Ovary (tissue), 9 donors: ENCODE measurements around the gene PCSK1N. TPM values are rescaled to one million over a fixed set of nuclear protein-coding genes. Genes with fewer than 3 reads are reported as not detected.

ENCODE experiments used
- DNase-seq, 5 donors: peaks; one replicate each; pipeline ENCODE4 v3.0.0-alpha.2; 2019 to 2020
- H3K27ac ChIP-seq, 2 donors: fragments of 200-600 bp; one replicate each; pipeline versions ENCODE4 v1.5.1 to v1.8.0; 2019 to 2022
- H3K27me3 ChIP-seq: fragments of 200-600 bp; one replicate; pipeline ENCODE4 v1.8.0; 2022
- H3K36me3 ChIP-seq: fragments of 200-600 bp; sonication (generic); one replicate; pipeline ENCODE4 v1.5.1; 2019
- H3K4me1 ChIP-seq: one replicate; pipeline ENCODE4 v1.8.1; 2013; ENCODE audit warnings: mild to moderate bottlenecking, moderate library complexity; ENCODE audit not compliant: insufficient read depth
- H3K4me3 ChIP-seq: fragments of 200-600 bp; sonication (generic); one replicate; pipeline ENCODE4 v1.5.1; 2017
- H3K9me3 ChIP-seq, 2 donors: fragments of 200-600 bp in 1 of 2; sonication (generic) in 1 of 2; one replicate each; pipeline versions ENCODE4 v1.5.1 to v1.8.1; 2013 to 2019; ENCODE audit warnings: mild to moderate bottlenecking in 1 of 2, moderate library complexity in 1 of 2
- EP300 ChIP-seq: sonication (generic); formaldehyde crosslinking; IDR thresholded peaks from one replicate; pipeline ENCODE4 v1.6.1; 2017; ENCODE audit warnings: antibody characterized with exemption
- POLR2A ChIP-seq: fragments of 450-650 bp; IDR thresholded peaks from one replicate; pipeline ENCODE4 v1.6.1; 2017; ENCODE audit warnings: antibody characterized with exemption, mild to moderate bottlenecking, moderate library complexity
- WGBS, 3 donors: extraction: QIAGEN DNeasy Blood & Tissue Kit in 1 of 3; methylation state at CpG; one replicate each; pipeline versions ENCODE4 v1.1.5 to v1.1.7; 2013 to 2017; 5-methylcytosine and 5-hydroxymethylcytosine counted together
- intact Hi-C, 4 donors: fragments of 100-400 bp; cut with DNase I; formaldehyde crosslinking; loops; one replicate each; pipeline versions ENCODE4 v1.11.0 to v1.15.1; 2022 to 2023
- polyA plus RNA-seq, 2 donors: library from polyadenylated mRNA; stranded (reverse); fragments of 200-250 nt in 1 of 2; fragments of 350-450 nt in 1 of 2; fragmentation: Illumina TruSeq in 1 of 2; extraction: RNeasy Lipid Tissue Mini Kit (QIAGEN cat#74804) in 1 of 2; gene quantifications; one replicate each; pipeline ENCODE4 v1.2.3, GENCODE V29; 2013 to 2014
- total RNA-seq, 7 donors: library from RNA; depleted of rRNA in 2 of 7; stranded (reverse); fragments of >200 nt in 2 of 7; fragmentation: NEBNext Ultra II Directional in 3 of 7; extraction: Animal tissue kit (Norgen Biotek cat#: 25700) in 3 of 7; gene quantifications; one replicate each; pipeline versions ENCODE4 v1.1.0 to v1.2.4, GENCODE V29; 2016 to 2023
- TF ChIP-seq, protein P1 (sequence below), 3 donors: fragments of 450-650 bp in 2 of 3; fragments of 200-600 bp in 1 of 3; IDR thresholded peaks; one replicate each; pipeline versions ENCODE4 v1.5.1 to v1.8.0; 2016 to 2022; ENCODE audit warnings: antibody characterized with exemption in 3 of 3, mild to moderate bottlenecking in 1 of 3
- donor health status: DM: no; HTN: no; CAD: no; lungs with moderate emphysema.
- donor health status: DM: no; HTN: no; CAD: no.
- donor health status: Bipolar disorder and iron deficiency.
- donor health status: DM: yes; HTN: yes; CAD: no.
- donor health status: DM: no; HTN: no; CAD: no.
- donor health status: DM: yes; HTN: yes; CAD: no.

PCSK1N gene
- total and polyA plus RNA-seq, 9 donors, result 0.41 to 10.6 (median 0.81) TPM; not detected in 1

GRCh38 chrX:48818098-48818497 lies 17.3 kb downstream of the PCSK1N start:
- H3K27me3 ChIP-seq, result no peaks in the 10 kb centered on the region
- H3K36me3 ChIP-seq, result no peaks in the 10 kb centered on the region
- no peak for DNase-seq
- H3K27ac ChIP-seq, result no peak overlapping the region
- no peak overlapping the region for H3K4me3 ChIP-seq
- no peaks in the 10 kb centered on the region for H3K9me3 ChIP-seq
- H3K4me1 ChIP-seq, result no peaks in the 10 kb centered on the region
- TF ChIP-seq, protein P1, sequence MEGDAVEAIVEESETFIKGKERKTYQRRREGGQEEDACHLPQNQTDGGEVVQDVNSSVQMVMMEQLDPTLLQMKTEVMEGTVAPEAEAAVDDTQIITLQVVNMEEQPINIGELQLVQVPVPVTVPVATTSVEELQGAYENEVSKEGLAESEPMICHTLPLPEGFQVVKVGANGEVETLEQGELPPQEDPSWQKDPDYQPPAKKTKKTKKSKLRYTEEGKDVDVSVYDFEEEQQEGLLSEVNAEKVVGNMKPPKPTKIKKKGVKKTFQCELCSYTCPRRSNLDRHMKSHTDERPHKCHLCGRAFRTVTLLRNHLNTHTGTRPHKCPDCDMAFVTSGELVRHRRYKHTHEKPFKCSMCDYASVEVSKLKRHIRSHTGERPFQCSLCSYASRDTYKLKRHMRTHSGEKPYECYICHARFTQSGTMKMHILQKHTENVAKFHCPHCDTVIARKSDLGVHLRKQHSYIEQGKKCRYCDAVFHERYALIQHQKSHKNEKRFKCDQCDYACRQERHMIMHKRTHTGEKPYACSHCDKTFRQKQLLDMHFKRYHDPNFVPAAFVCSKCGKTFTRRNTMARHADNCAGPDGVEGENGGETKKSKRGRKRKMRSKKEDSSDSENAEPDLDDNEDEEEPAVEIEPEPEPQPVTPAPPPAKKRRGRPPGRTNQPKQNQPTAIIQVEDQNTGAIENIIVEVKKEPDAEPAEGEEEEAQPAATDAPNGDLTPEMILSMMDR (IDR thresholded peaks at IDR 0.05), result no peak
- no peak for TF ChIP-seq EP300
- TF ChIP-seq POLR2A, result no peak
- intact Hi-C loops, result no loop called here
- 90 to 92% (median 90%) methylated on average over 15 to 16 of the region's 16 CpGs for WGBS, 3 donors

DNA sequence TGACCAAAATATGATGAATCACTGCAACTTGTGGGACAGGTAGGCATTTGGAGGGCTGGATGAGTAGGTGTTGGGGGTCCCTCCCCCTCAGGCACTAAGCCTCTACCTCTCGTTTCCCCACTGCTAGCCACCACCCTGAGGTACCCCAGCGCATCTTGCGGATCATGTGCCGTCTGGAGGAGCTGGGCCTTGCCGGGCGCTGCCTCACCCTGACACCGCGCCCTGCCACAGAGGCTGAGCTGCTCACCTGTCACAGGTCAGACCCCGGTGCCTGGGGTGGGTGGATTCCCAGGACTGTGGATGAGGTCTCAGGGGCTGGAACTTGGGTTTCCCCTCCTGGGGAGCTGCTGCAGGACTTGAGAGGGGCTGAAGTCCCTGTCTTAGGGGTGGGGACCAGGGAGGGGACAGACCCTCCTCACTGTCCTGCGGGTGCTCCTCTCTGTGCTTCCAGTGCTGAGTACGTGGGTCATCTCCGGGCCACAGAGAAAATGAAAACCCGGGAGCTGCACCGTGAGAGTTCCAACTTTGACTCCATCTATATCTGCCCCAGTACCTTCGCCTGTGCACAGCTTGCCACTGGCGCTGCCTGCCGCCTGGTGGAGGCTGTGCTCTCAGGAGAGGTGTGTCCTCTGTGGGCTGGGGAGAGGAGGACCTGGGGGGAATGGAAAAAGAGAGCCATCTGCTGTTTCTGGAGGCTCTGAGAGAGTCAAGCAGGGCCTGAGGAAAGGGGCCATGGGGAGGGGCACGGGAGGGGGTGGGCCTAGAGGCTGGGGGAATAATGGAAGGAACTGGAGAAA lies 19.2 kb downstream of the PCSK1N start:
- intact Hi-C loops, result no loop called here

DNA sequence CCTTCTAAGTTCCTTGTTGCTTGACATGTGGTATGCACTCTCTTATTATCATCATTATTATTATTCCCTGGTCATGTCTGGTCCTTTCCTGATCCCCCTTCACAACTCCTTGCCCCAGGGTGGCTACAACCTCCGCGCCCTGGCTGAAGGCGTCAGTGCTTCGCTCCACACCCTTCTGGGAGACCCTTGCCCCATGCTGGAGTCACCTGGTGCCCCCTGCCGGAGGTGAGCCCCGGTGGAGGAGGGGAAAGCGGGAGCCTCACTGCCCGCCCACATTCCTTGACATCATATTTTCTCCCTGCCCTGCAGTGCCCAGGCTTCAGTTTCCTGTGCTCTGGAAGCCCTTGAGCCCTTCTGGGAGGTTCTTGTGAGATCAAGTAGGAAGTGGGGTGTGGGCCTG lies 20.1 kb downstream of the PCSK1N start:
- no peaks in the 10 kb centered on the region for H3K36me3 ChIP-seq
- 81 to 87% (median 86%) methylated on average over 8 of the region's 8 CpGs for WGBS, 3 donors
- DNase-seq, result no peak

More for the DNA sequence above, 19.2 kb downstream of the PCSK1N start:
- Histone ChIP-seq H3K4me1 (no peaks in the 10 kb centered on the region), H3K27me3 (no peaks in the 10 kb centered on the region), H3K36me3 (no peaks in the 10 kb centered on the region), H3K27ac (no peak overlapping the region), H3K9me3 (no peaks in the 10 kb centered on the region), H3K4me3 (no peak overlapping the region)
- TF ChIP-seq, protein P1 (IDR thresholded peaks at IDR 0.05), result no peak
- no peak for TF ChIP-seq POLR2A
- TF ChIP-seq EP300, result no peak
- no peak for DNase-seq
- WGBS, 3 donors, result 85 to 86% (median 86%) methylated on average over 18 of the region's 18 CpGs

DNA sequence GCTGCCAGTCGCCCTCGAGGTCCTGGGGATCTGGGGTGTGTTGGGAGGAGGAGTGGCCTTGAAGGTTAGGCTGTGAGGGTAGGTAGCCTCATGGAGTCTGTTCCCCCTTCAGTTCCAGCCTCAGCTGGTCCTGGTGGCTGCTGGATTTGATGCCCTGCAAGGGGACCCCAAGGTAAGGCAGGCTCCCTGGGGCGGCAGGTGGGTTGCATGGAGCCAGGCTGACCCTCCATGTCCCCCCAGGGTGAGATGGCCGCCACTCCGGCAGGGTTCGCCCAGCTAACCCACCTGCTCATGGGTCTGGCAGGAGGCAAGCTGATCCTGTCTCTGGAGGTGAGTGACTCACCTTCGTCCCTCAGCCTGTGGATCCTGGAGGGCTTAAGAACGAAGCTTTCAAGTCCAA lies 20.7 kb downstream of the PCSK1N start:
- H3K9me3 ChIP-seq, result no peaks in the 10 kb centered on the region
- DNase-seq, result no peak
- H3K4me1 ChIP-seq, result no peaks in the 10 kb centered on the region
- H3K4me3 ChIP-seq, result no peak overlapping the region
- H3K36me3 ChIP-seq, result no peaks in the 10 kb centered on the region
- no peaks in the 10 kb centered on the region for H3K27me3 ChIP-seq
- intact Hi-C loops, result no loop called here
- TF ChIP-seq, protein P1 (IDR thresholded peaks at IDR 0.05), result no peak
- no peak for TF ChIP-seq EP300
- TF ChIP-seq POLR2A, result no peak
- H3K27ac ChIP-seq, result no peak overlapping the region
- 86 to 88% (median 87%) methylated on average over 8 of the region's 8 CpGs for WGBS, 3 donors

More for the DNA sequence above, 20.1 kb downstream of the PCSK1N start:
- H3K4me1 ChIP-seq, result no peaks in the 10 kb centered on the region
- no peak overlapping the region for H3K4me3 ChIP-seq
- no peaks in the 10 kb centered on the region for H3K27me3 ChIP-seq
- TF ChIP-seq, protein P1 (IDR thresholded peaks at IDR 0.05), result no peak
- TF ChIP-seq EP300, result no peak
- TF ChIP-seq POLR2A, result no peak
- H3K27ac ChIP-seq, result no peak overlapping the region
- intact Hi-C loops, result no loop called here
- H3K9me3 ChIP-seq, result no peaks in the 10 kb centered on the region
